ENCODE data around the gene LCLAT1.

LCLAT1 gene

GRCh38 chr2:30690126-30690561 lies 243.1 kb downstream of the LCLAT1 start:
- no peaks in the 10 kb centered on the region for H3K4me1 ChIP-seq (ENCODE audit: control insufficient read depth, insufficient read depth, low read length)
- POLR2A ChIA-PET = no interaction called here
- no peak overlapping the region for H3K4me3 ChIP-seq (ENCODE audit: low read depth, low read length)
- no peak for TF ChIP-seq ZNF488 (tag by site-specific recombination; IDR thresholded peaks at IDR 0.05)
- TF ChIP-seq YY1 (tag by site-specific recombination; IDR thresholded peaks at IDR 0.05) = no peak
- no peak for TF ChIP-seq ZNF629 (tag by site-specific recombination; IDR thresholded peaks at IDR 0.05)
- no peak for TF ChIP-seq ZNF707 (tag by site-specific recombination; IDR thresholded peaks at IDR 0.05)
- no peak for TF ChIP-seq PBX3 (CRISPR knock-in tag; IDR thresholded peaks at IDR 0.05)
- TF ChIP-seq ZNF366 (tag by site-specific recombination; conservative IDR thresholded peaks at IDR 0.05) = no peak
- no peak for TF ChIP-seq MZF1 (tag by site-specific recombination; IDR thresholded peaks at IDR 0.05; ENCODE audit: borderline replicate concordance)
- no peak for TF ChIP-seq ZBTB48 (tag by site-specific recombination; IDR thresholded peaks at IDR 0.05)
- TF ChIP-seq ZBTB21 (tag by site-specific recombination; IDR thresholded peaks at IDR 0.05) = no peak
- TF ChIP-seq BCL11A (tag by site-specific recombination; IDR thresholded peaks at IDR 0.05; ENCODE audit: low read depth) = no peak
- TF ChIP-seq ZNF555 (tag by site-specific recombination; conservative IDR thresholded peaks at IDR 0.05) = no peak
- no peak for TF ChIP-seq ZNF184 (tag by site-specific recombination; IDR thresholded peaks at IDR 0.05)
- no peak for TF ChIP-seq HIC1 (tag by site-specific recombination; IDR thresholded peaks at IDR 0.05)
- no peak for TF ChIP-seq REST (tag by site-specific recombination; IDR thresholded peaks at IDR 0.05)
- no peak for TF ChIP-seq ZNF335 (tag by site-specific recombination; conservative IDR thresholded peaks at IDR 0.05)
- no peak for TF ChIP-seq BCL6B (tag by site-specific recombination; IDR thresholded peaks at IDR 0.05)
- no peak for TF ChIP-seq ZNF26 (tag by site-specific recombination; IDR thresholded peaks at IDR 0.05)
- no peak for TF ChIP-seq ZNF585B (tag by site-specific recombination; IDR thresholded peaks at IDR 0.05)
- no peak for TF ChIP-seq KLF9 (tag by site-specific recombination; IDR thresholded peaks at IDR 0.05; ENCODE audit: low read depth)
- no peak for TF ChIP-seq ZNF140 (tag by site-specific recombination; IDR thresholded peaks at IDR 0.05)
- CTCF ChIA-PET = interaction anchor here (2.7 kb wide), 1 partner anchor 22 kb away, joined by 10 read pairs; no protein-coding TSS in a partner anchor
- H3K9me3 ChIP-seq (ENCODE audit: control insufficient read depth, insufficient read depth, low read depth, low read length) = no peaks in the 10 kb centered on the region
- H3K27ac ChIP-seq (ENCODE audit: extremely low read depth, low read depth, low read length) = no peak overlapping the region
- H3K36me3 ChIP-seq (ENCODE audit: control insufficient read depth in 2 of 2, insufficient read depth in 1 of 2, low read length in 2 of 2) = no peaks in the 10 kb centered on the region

All from HEK293 (cell line).